ENCODE data around the gene PRSS21.

Gene PRSS21

GRCh38 chr16:2784358-2785100 is 32.5 kb upstream of the PRSS21 start:
- no peak for TF ChIP-seq JUND (IDR thresholded peaks at IDR 0.05; ENCODE audit: low read depth)
- DNase-seq (ENCODE audit: low read depth in 1 of 2, low spot score in 1 of 2), result no peak
- in situ Hi-C loops (cut with HindIII; ENCODE audit: low pct_unique_long_range_greater_than_20kb, low sequenced_read_pairs), result no loop called here

DNA sequence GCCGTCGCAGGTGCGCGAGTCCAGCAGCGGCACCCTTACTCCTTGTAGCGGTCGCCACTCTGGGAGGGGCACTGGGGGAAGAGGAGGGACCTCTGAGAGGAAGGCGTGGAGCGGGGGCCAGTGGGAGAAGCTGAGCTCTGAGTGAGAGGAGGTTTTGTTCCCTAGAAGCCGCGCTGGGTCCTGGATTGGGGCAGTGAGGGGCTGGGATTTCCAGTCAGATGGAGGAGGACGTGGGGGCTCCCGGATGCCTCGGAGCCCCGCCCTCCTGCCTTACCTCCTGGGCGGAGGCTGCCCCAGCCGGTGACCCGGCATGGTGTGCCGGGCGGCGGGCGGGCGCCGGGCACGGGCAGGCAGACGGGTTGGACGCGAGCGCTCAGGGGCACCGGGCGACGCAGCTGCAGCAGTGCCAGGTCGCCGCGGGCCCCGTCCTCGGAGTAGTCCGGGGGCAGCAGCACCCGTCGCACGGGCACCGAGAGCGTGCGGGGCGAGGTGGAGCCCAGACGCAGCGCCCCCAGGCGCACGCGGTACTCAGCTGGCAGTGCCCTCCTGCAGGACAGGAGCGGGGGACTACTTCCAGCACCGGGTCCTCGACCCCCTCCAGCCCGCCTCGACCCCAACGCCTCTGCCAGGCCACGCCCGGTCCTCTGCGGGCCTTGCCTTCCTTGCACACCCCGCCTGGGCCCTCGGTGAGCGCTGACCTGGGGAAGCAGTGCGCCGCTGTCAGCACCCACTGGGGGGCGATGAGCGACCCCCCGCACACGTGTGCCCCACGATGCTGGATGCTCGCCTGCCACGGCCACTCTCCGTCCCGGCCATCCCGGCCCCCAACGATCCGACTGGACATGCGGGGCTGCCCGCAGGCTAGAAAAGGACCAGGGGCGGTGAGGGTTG is 31.7 kb upstream of the PRSS21 start:
- in situ Hi-C loops (cut with HindIII; ENCODE audit: low pct_unique_long_range_greater_than_20kb, low sequenced_read_pairs), result no loop called here
- no peak for DNase-seq (ENCODE audit: low read depth in 1 of 2, low spot score in 1 of 2)
- TF ChIP-seq JUND (IDR thresholded peaks at IDR 0.05; ENCODE audit: low read depth), result no peak

- no peak for TF ChIP-seq JUND (IDR thresholded peaks at IDR 0.05; ENCODE audit: low read depth)
- no peak for DNase-seq (ENCODE audit: low read depth in 1 of 2, low spot score in 1 of 2)
- in situ Hi-C loops (cut with HindIII; ENCODE audit: low pct_unique_long_range_greater_than_20kb, low sequenced_read_pairs), result no loop called here
Observed at GRCh38 chr16:2786061-2786825, 30.8 kb upstream of the PRSS21 start.

GRCh38 chr16:2786826-2787151 is 30.2 kb upstream of the PRSS21 start:
- in situ Hi-C loops (cut with HindIII; ENCODE audit: low pct_unique_long_range_greater_than_20kb, low sequenced_read_pairs), result no loop called here
- TF ChIP-seq JUND (IDR thresholded peaks at IDR 0.05; ENCODE audit: low read depth), result no peak
- no peak for DNase-seq (ENCODE audit: low read depth in 1 of 2, low spot score in 1 of 2)

DNA sequence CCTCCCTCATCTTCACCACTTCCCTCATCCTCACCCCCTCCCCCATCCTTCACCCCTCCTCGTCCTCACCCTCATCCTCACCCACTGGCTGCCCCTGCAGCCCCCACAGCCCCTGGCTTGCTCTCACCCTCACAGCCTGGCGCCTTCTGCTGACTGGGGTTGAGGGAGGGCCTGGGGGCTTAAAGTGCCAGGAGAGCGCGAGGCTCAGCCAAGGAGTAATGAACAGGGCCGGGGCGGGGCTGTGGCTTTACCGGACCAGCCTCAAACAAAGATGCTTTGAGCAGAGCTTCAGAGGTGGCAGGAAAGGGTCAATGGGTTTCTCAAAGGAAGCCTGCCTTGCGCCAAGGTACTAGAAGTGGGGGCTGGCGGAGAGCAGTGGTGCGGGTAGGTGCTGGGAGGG is 29.6 kb upstream of the PRSS21 start, which contains the start of gene PRSS33:
PRSS33 (minus strand) TSS at position 155 of the 400 bp plus-strand sequence. CDS start 1,013 bp downstream, outside the sequence.
- DNase-seq (ENCODE audit: low read depth in 1 of 2, low spot score in 1 of 2), result no peak
- TF ChIP-seq JUND (IDR thresholded peaks at IDR 0.05; ENCODE audit: low read depth), result no peak
- in situ Hi-C loops (cut with HindIII; ENCODE audit: low pct_unique_long_range_greater_than_20kb, low sequenced_read_pairs), result no loop called here

DNA sequence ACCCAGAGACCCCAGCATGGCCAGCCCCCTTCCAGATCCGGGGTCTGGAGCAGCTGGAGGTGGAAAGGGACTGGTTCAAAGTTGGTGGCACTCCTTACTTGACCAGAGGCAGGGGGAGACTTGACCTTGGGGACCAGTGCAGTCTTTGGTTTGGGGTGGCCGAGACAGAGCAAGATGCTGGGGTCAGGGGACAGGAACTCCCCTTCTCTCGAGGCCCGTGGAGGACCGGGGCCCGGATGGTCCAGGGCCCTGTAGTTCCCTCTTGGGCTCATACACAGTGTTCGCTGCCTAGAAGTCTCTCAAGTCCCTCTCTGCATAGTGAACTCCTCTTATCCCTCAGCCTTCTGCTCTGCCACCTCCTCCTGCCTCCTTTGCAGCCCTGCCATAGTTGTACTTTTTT is 29.1 kb upstream of the PRSS21 start:
- no peak for DNase-seq (ENCODE audit: low read depth in 1 of 2, low spot score in 1 of 2)
- in situ Hi-C loops (cut with HindIII; ENCODE audit: low pct_unique_long_range_greater_than_20kb, low sequenced_read_pairs), result no loop called here
- no peak for TF ChIP-seq JUND (IDR thresholded peaks at IDR 0.05; ENCODE audit: low read depth)

- in situ Hi-C loops (cut with HindIII; ENCODE audit: low pct_unique_long_range_greater_than_20kb, low sequenced_read_pairs), result no loop called here
Observed at GRCh38 chr16:2790631-2791030, 26.4 kb upstream of the PRSS21 start.

GRCh38 chr16:2791174-2791573 is 25.9 kb upstream of the PRSS21 start:
- in situ Hi-C loops (cut with HindIII; ENCODE audit: low pct_unique_long_range_greater_than_20kb, low sequenced_read_pairs), result no loop called here
- DNase-seq (ENCODE audit: low read depth in 1 of 2, low spot score in 1 of 2), result no peak
- no peak for TF ChIP-seq JUND (IDR thresholded peaks at IDR 0.05; ENCODE audit: low read depth)

More at GRCh38 chr16:2790631-2791030, 26.4 kb upstream of the PRSS21 start:
- no peak for DNase-seq (ENCODE audit: low read depth in 1 of 2, low spot score in 1 of 2)
- TF ChIP-seq JUND (IDR thresholded peaks at IDR 0.05; ENCODE audit: low read depth), result no peak

- DNase-seq (ENCODE audit: low read depth in 1 of 2, low spot score in 1 of 2), result no peak
- TF ChIP-seq JUND (IDR thresholded peaks at IDR 0.05; ENCODE audit: low read depth), result no peak
- in situ Hi-C loops (cut with HindIII; ENCODE audit: low pct_unique_long_range_greater_than_20kb, low sequenced_read_pairs), result no loop called here
Observed at GRCh38 chr16:2792940-2793339, 24.1 kb upstream of the PRSS21 start.

DNA sequence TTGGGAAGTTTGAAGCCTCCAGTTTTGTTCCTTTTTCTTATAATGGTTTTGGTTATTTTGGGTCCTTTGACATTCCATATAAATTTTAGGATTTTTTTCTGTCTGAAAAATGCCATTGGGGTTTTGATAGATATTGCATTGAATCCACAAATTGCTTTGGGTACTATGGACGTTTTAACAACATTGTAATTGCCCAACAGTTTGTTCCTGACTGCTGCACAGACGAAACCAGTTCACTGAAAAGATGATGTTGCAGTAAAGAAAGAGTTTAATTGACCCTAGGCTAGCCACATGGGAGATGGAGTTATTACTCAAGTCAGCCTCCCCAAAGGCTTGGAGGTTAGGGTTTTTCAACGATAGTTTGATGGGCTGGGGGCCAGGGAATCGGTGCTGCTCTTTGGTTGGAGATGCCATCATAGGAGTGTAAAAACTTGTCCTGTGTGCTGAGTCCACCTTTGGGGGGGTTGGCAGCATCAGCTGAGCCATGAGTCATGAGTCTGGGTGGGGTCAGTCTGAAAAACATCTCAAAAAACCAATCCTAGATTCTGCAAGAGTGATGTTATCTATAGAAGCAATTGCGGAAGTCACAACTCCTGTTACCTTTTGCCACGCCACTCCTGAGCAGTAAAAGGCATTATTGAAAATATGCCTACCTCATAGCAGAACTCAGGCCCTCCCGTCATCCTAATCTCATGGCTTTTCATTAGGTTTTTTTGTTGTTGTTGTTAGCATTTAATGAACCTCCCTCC is 21.5 kb upstream of the PRSS21 start:
- TF ChIP-seq JUND (IDR thresholded peaks at IDR 0.05; ENCODE audit: low read depth), result no peak
- in situ Hi-C loops (cut with HindIII; ENCODE audit: low pct_unique_long_range_greater_than_20kb, low sequenced_read_pairs), result no loop called here
- no peak for DNase-seq (ENCODE audit: low read depth in 1 of 2, low spot score in 1 of 2)

GRCh38 chr16:2798723-2799204 is 18.3 kb upstream of the PRSS21 start:
- no peak for TF ChIP-seq JUND (IDR thresholded peaks at IDR 0.05; ENCODE audit: low read depth)
- in situ Hi-C loops (cut with HindIII; ENCODE audit: low pct_unique_long_range_greater_than_20kb, low sequenced_read_pairs), result no loop called here
- DNase-seq (ENCODE audit: low read depth in 1 of 2, low spot score in 1 of 2), result no peak

Measured in T47D (cell line).